SJSA1 (cell line): ENCODE measurements around the gene INKA2. TPM values are rescaled to one million over a fixed set of nuclear protein-coding genes. Genes with fewer than 3 reads are reported as not detected.

Source experiments
- DNase-seq, 2 experiments: peaks; one replicate each; pipeline ENCODE4 v3.0.0-alpha.2; 2015 to 2020; ENCODE audit warnings: low spot score in 2 of 2, low read depth in 1 of 2
- H3K27ac ChIP-seq: fragments of 250-450 bp; sonication (Bioruptor Pico); 2 replicates; pipeline ENCODE4 v1.5.1; 2020; ENCODE audit warnings: mild to moderate bottlenecking, moderate library complexity
- H3K27me3 ChIP-seq: fragments of 250-450 bp; sonication (Bioruptor Pico); replicated peaks from 2 replicates; pipeline ENCODE4 v1.5.1; 2020; ENCODE audit warnings: mild to moderate bottlenecking, moderate library complexity
- H3K36me3 ChIP-seq: fragments of 250-450 bp; sonication (Bioruptor Pico); 2 replicates; pipeline ENCODE4 v1.5.1; 2020; ENCODE audit warnings: mild to moderate bottlenecking
- H3K4me1 ChIP-seq: fragments of 250-450 bp; sonication (Bioruptor Pico); replicated peaks from 2 replicates; pipeline ENCODE4 v1.6.1; 2021; ENCODE audit warnings: mild to moderate bottlenecking
- H3K4me3 ChIP-seq: fragments of 250-450 bp; sonication (Bioruptor Pico); 2 replicates; pipeline ENCODE4 v1.5.1; 2020; ENCODE audit warnings: mild to moderate bottlenecking
- H3K9me3 ChIP-seq: fragments of 250-450 bp; sonication (Bioruptor Pico); replicated peaks from 2 replicates; pipeline ENCODE4 v1.5.1; 2020; ENCODE audit warnings: mild to moderate bottlenecking
- total RNA-seq: library from RNA; depleted of rRNA; stranded (reverse); fragments of >200 nt; shearing (Covaris generic); gene quantifications from 2 replicates; pipeline ENCODE4 v1.2.3, GENCODE V29; 2014

The INKA2 gene
- total RNA-seq, 1 experiment from 2014 or later, result 3.4 TPM

GRCh38 chr1:111734856-111735255 lies 4.3 kb downstream of the INKA2 start:
- no peak overlapping the region for H3K4me3 ChIP-seq
- H3K27me3 ChIP-seq, result no peaks in the 10 kb centered on the region
- no peaks in the 10 kb centered on the region for H3K9me3 ChIP-seq
- no peak overlapping the region for H3K27ac ChIP-seq
- no peak for DNase-seq
- H3K36me3 ChIP-seq, result peaks cover 16% of the 10 kb centered on the region; the same call in 1 of the 2 replicates
- peaks cover 59% of the 10 kb centered on the region for H3K4me1 ChIP-seq

DNA sequence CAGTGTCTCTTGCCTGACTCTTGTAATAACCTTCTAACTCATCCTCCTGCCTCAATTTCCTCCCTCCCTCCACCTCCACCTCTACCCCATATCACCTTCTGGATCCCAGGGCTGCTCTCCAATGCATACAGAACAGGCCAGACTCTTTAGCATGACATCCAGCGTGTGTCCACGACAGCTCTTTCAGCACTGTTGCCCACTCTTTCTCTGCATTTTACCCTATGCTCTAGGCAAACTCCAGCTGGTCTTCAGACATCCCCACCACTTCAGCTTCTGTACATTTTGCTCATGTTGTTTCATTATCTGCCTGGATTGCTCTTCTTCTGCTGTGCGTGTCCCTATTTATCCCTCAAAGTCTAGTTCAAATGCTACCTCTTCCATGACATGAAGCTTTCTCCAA lies 4.8 kb downstream of the INKA2 start:
- Histone ChIP-seq H3K27ac (no peak overlapping the region), H3K27me3 (no peaks in the 10 kb centered on the region), H3K4me1 (peaks cover 55% of the 10 kb centered on the region), H3K36me3 (peaks cover 16% of the 10 kb centered on the region; the same call in 1 of the 2 replicates), H3K4me3 (no peak overlapping the region), H3K9me3 (no peaks in the 10 kb centered on the region)
- no peak for DNase-seq

- Histone ChIP-seq H3K4me3 (no peak overlapping the region), H3K9me3 (no peaks in the 10 kb centered on the region), H3K4me1 (peaks cover 54% of the 10 kb centered on the region), H3K27ac (no peak overlapping the region), H3K27me3 (no peaks in the 10 kb centered on the region), H3K36me3 (peaks cover 16% of the 10 kb centered on the region; the same call in 1 of the 2 replicates)
- DNase-seq, result no peak
Measured at GRCh38 chr1:111733992-111734341, 5.2 kb downstream of the INKA2 start.

DNA sequence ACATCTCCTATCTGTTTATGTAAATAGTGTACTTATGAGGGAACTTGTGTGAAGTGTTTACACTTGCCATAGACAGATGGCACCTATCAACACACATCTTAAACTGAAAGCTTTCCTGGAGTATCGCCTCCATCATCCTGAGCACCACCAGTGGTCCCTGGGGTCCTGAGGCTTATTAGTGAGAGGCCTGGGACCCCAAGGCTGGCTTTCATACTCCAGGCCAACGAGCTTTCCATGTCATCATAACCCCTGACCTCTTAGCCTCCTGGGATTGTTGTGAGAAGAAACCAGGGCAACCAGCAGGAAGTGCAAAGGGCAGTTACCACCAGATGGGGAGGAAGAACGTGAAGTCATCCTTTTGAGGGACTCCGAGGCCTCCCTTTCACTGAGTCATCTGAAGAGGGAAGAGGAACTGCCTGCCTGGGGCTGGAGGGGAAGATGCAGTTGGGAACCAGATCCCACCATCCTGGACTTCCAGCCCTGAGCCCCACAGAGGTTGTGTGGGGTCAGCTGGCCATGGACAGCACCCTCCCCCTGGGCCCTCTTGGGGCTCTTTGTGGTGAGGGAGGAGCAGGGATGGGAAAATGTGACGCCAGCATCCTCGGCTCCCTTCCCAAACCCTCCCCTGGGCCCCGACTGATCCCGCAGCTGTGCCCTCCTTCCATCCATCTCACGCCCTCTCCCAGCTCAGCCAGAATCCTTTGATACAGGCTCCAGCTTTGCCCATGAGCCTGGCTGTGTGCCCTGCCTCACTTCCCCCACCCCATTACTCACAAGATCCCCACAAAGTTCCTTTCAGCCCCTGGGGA lies 5.8 kb downstream of the INKA2 start:
- no peaks in the 10 kb centered on the region for H3K9me3 ChIP-seq
- peaks cover 16% of the 10 kb centered on the region; the same call in 1 of the 2 replicates for H3K36me3 ChIP-seq
- no peaks in the 10 kb centered on the region for H3K27me3 ChIP-seq
- no peak for DNase-seq
- no peak overlapping the region for H3K27ac ChIP-seq
- H3K4me3 ChIP-seq, result no peak overlapping the region
- peaks cover 48% of the 10 kb centered on the region for H3K4me1 ChIP-seq

DNA sequence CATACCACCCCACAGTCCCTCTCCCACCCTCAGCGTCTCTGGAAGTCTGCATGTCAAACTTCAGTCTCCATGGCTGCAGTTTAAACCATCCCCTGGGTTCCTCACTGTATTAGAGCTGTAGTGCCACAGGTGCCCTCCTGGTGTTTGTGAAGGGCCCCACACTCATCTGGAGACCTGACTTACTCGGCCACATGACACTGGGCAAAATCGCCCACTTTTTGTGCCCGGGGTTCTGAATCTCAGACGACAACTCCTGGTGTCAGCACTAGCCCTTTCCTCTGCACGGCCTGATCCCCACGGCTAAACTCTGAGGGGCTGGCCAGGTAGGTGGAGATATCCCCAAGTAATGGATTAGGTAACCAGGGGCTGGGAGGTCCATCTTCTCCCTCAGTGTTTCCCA lies 6.5 kb downstream of the INKA2 start:
- DNase-seq, result no peak
- Histone ChIP-seq H3K9me3 (no peaks in the 10 kb centered on the region), H3K4me1 (peaks cover 41% of the 10 kb centered on the region), H3K36me3 (peaks cover 16% of the 10 kb centered on the region; the same call in 1 of the 2 replicates), H3K27me3 (no peaks in the 10 kb centered on the region), H3K4me3 (no peak overlapping the region), H3K27ac (no peak overlapping the region)

- Histone ChIP-seq H3K9me3 (no peaks in the 10 kb centered on the region), H3K4me3 (no peak overlapping the region), H3K36me3 (peaks cover 20% of the 10 kb centered on the region; the same call in 1 of the 2 replicates), H3K4me1 (peaks cover 34% of the 10 kb centered on the region), H3K27me3 (no peaks in the 10 kb centered on the region), H3K27ac (no peak overlapping the region)
- DNase-seq, result no peak
Measured at GRCh38 chr1:111731956-111732355, 7.2 kb downstream of the INKA2 start.

GRCh38 chr1:111730706-111731105 lies 8.5 kb downstream of the INKA2 start:
- Histone ChIP-seq H3K27ac (no peak overlapping the region), H3K4me1 (peaks cover 25% of the 10 kb centered on the region), H3K36me3 (peaks cover 22% of the 10 kb centered on the region; the same call in 1 of the 2 replicates), H3K4me3 (no peak overlapping the region), H3K9me3 (no peaks in the 10 kb centered on the region), H3K27me3 (no peaks in the 10 kb centered on the region)
- DNase-seq, result no peak

DNA sequence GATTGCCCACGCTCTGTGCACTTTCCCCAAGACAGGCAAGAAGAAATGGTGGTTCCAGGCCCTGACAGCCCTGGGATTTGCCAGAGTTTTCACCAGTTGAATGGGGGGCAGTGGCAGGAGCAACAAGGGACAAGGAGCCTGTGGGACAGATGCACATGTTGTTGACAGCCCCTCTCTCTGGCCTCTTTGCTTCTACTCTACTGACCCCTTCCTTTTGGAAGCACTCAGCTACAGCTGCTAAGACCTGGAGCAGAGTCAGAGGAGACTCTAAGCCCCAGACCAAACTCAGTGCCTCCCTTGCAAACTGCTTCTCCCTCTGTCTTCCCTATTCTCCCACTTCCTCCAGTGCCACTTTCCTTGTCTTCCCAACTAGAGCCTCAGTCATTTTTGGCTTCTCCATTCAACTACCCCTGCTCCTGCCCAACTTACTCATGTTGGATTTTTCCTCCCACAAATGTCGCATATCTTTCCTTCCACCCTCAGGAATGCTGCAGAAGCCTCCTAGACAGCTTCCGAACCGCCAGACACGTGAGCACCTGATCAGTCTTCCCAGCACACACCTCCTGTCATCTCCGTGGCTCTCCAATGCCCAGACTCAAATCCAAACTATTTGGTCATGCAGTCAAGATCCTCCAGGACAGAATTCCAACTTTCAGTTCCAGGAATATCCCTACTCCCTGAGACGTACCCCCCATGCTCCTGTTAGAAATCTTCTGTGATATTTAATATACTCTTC lies 9.1 kb downstream of the INKA2 start:
- Histone ChIP-seq H3K27ac (no peak overlapping the region), H3K4me1 (peaks cover 25% of the 10 kb centered on the region), H3K9me3 (no peaks in the 10 kb centered on the region), H3K36me3 (peaks cover 16% of the 10 kb centered on the region; the same call in 1 of the 2 replicates), H3K4me3 (no peak overlapping the region), H3K27me3 (no peaks in the 10 kb centered on the region)
- DNase-seq, result no peak

- peaks cover 27% of the 10 kb centered on the region for H3K4me1 ChIP-seq
- no peak overlapping the region for H3K4me3 ChIP-seq
- H3K27me3 ChIP-seq, result no peaks in the 10 kb centered on the region
- no peaks in the 10 kb centered on the region for H3K9me3 ChIP-seq
- no peak overlapping the region for H3K27ac ChIP-seq
- no peak for DNase-seq
- peaks cover 15% of the 10 kb centered on the region for H3K36me3 ChIP-seq
Measured at GRCh38 chr1:111729271-111729921, 9.8 kb downstream of the INKA2 start.

DNA sequence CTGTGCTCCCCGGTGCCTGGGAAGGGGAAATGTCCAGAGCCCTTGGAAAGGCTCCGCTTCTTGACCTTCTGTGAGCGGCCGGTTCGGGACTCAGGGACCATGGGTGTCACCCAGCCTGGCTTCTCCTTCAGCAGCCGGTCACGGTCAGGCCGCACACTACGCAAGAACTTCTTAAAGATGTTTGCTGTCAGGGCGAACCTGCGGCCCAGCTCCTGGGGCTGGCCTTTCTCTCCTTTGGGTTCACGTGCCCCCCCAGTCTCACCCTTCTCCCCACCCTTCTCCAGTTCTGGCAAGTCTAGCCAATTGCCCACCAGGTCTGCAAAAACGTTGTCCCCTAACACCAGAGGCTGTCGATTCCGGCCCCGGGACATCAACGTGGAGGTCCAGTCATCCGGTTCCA lies 12.1 kb downstream of the INKA2 start:
- Histone ChIP-seq H3K4me1 (peaks cover 23% of the 10 kb centered on the region), H3K4me3 (no peak overlapping the region), H3K9me3 (no peaks in the 10 kb centered on the region), H3K27me3 (no peaks in the 10 kb centered on the region), H3K36me3 (peaks cover 21% of the 10 kb centered on the region), H3K27ac (no peak overlapping the region)
- no peak for DNase-seq

GRCh38 chr1:111725192-111725591 lies 14.0 kb downstream of the INKA2 start:
- no peak for DNase-seq
- peaks cover 41% of the 10 kb centered on the region for H3K4me1 ChIP-seq
- H3K36me3 ChIP-seq, result peaks cover 19% of the 10 kb centered on the region
- H3K27ac ChIP-seq, result no peak overlapping the region
- no peaks in the 10 kb centered on the region for H3K27me3 ChIP-seq
- no peaks in the 10 kb centered on the region for H3K9me3 ChIP-seq
- no peak overlapping the region for H3K4me3 ChIP-seq

GRCh38 chr1:111723871-111724270 lies 15.3 kb downstream of the INKA2 start:
- H3K27ac ChIP-seq, result no peak overlapping the region
- H3K9me3 ChIP-seq, result no peaks in the 10 kb centered on the region
- DNase-seq, result no peak
- H3K36me3 ChIP-seq, result peaks cover 17% of the 10 kb centered on the region
- no peaks in the 10 kb centered on the region for H3K27me3 ChIP-seq
- no peak overlapping the region for H3K4me3 ChIP-seq
- peaks cover 55% of the 10 kb centered on the region for H3K4me1 ChIP-seq

DNA sequence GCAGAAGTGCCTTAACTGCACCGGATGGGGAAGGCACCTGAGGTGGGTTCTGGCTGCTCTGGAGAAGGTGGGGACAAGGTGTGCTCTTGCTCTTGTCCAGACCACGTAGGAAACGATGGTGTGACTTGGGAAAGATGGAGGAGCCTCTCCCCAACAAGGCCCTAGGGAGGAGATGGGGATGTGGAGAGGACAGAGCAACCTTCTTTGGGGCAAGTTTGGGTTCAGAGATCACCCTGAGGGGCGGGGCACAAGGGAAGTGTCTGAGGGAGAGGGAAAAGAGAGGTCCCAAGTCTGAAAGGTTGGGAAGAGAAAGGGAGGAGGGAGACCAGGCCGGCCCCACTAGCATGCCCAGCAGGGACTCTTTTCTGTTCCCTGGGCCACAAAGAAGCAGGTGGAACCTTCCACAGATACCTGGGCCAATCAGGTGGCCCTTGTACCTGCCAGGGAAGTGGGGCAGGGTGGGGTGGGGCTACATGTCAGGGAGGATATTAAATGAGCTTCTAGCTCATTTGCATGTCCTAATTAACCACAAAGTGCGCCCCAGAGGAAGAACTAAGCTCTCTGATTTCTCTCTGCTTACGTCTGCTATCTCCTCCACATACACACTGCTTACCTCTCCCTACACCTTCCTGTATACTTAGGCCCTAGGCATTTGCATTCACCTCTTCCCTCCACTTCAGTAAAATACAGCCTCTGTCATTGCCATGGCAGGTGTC lies 15.9 kb downstream of the INKA2 start:
- peaks cover 17% of the 10 kb centered on the region for H3K36me3 ChIP-seq
- H3K9me3 ChIP-seq, result no peaks in the 10 kb centered on the region
- peaks cover 56% of the 10 kb centered on the region for H3K4me1 ChIP-seq
- no peak overlapping the region for H3K4me3 ChIP-seq
- no peaks in the 10 kb centered on the region for H3K27me3 ChIP-seq
- no peak overlapping the region for H3K27ac ChIP-seq
- no peak for DNase-seq
